HCT116 (cell line): ENCODE measurements around the gene ZFYVE19.

Experiments used
- CEBPB ChIP-seq: IDR thresholded peaks from 2 replicates; pipeline ENCODE4 v1.6.1; 2012; ENCODE audit warnings: low read depth
- EZH2 ChIP-seq: fragments of 200-600 bp; sonication (generic); IDR thresholded peaks from 2 replicates; pipeline ENCODE4 v1.6.1; 2017; ENCODE audit warnings: antibody characterized with exemption, mixed run types
- EZH2phosphoT487 ChIP-seq: fragments of 200-600 bp; IDR thresholded peaks from 2 replicates; pipeline ENCODE4 v1.6.1; 2018; ENCODE audit warnings: antibody characterized with exemption, borderline replicate concordance
- POLR2A ChIP-seq: IDR thresholded peaks from 2 replicates; pipeline ENCODE4 v1.7.0; 2011; ENCODE audit warnings: borderline replicate concordance; ENCODE audit not compliant: insufficient read depth, insufficient read length; ENCODE audit errors: extremely low read depth
- SP1 ChIP-seq: IDR thresholded peaks from 2 replicates; pipeline ENCODE4 v1.6.1; 2012; ENCODE audit warnings: low read depth
- YY1 ChIP-seq: IDR thresholded peaks from 2 replicates; pipeline ENCODE4 v1.6.1; 2011; ENCODE audit warnings: low read length, low read depth, moderate library complexity, mild to moderate bottlenecking; ENCODE audit not compliant: insufficient replicate concordance; ENCODE audit errors: extremely low read depth
- TF ChIP-seq, protein P1 (sequence below), 3 experiments: fragments of 200-600 bp in 1 of 3; sonication (generic) in 1 of 3; IDR thresholded peaks in 2 of 3; conservative IDR thresholded peaks in 1 of 3; 2 replicates each; pipeline ENCODE4 v1.5.1; 2012 to 2017; ENCODE audit warnings: low read depth in 2 of 3, low read length in 2 of 3, antibody characterized with exemption in 1 of 3, borderline replicate concordance in 1 of 3, control low read depth in 1 of 3, mild to moderate bottlenecking in 1 of 3, mixed read lengths in 1 of 3, mixed run types in 1 of 3, moderate library complexity in 1 of 3; ENCODE audit not compliant: insufficient read depth in 1 of 3
- TF ChIP-seq, protein P2 (sequence below): IDR thresholded peaks from 2 replicates; pipeline ENCODE4 v1.6.1; 2012
- TF ChIP-seq, protein P3 (sequence below): IDR thresholded peaks from 2 replicates; pipeline ENCODE4 v1.6.1; 2012
- TF ChIP-seq, protein P4 (sequence below): IDR thresholded peaks from 2 replicates; pipeline ENCODE4 v1.6.1; 2011; ENCODE audit warnings: mild to moderate bottlenecking, low read length, moderate library complexity; ENCODE audit not compliant: insufficient replicate concordance; ENCODE audit errors: extremely low read depth
- TF ChIP-seq, protein P5 (sequence below): IDR thresholded peaks from 2 replicates; pipeline ENCODE4 v1.6.1; 2012; ENCODE audit warnings: low read depth

DNA sequence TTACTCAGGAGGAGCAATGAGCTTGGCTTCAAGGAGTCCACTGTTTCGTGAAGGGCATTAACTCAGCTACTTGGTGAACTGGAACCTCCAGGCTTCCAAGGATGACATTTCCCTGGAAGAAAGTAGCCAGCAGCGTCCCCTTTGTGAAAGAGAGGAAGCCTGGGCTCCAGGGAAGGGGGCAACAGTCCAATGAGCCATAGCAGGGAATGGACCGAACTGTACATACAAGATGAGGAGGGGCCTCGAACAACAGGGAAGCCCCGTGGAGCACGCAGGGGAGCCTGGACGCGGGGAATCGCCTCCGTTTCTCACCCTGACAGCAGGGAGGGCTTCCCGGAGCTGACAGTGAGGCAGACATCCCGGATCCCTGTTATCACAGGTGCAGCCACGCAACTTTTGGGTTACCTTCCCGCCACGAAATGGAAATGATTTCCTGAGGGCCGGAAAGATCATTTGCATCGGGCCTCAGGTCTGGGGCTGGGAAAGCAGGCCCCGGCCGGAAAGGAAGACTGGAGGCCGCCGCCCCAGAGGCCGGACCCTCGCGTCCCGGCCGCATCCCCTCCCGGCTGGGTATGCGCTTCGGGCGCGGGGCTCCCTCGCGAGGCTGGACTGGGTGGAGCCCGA lies 36.5 kb downstream of the ZFYVE19 start:
- TF ChIP-seq, protein P1, sequence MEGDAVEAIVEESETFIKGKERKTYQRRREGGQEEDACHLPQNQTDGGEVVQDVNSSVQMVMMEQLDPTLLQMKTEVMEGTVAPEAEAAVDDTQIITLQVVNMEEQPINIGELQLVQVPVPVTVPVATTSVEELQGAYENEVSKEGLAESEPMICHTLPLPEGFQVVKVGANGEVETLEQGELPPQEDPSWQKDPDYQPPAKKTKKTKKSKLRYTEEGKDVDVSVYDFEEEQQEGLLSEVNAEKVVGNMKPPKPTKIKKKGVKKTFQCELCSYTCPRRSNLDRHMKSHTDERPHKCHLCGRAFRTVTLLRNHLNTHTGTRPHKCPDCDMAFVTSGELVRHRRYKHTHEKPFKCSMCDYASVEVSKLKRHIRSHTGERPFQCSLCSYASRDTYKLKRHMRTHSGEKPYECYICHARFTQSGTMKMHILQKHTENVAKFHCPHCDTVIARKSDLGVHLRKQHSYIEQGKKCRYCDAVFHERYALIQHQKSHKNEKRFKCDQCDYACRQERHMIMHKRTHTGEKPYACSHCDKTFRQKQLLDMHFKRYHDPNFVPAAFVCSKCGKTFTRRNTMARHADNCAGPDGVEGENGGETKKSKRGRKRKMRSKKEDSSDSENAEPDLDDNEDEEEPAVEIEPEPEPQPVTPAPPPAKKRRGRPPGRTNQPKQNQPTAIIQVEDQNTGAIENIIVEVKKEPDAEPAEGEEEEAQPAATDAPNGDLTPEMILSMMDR (IDR thresholded peaks at IDR 0.05 in 2 of 3, conservative IDR thresholded peaks at IDR 0.05 in 1 of 3; ENCODE audit: borderline replicate concordance in 1 of 3, insufficient read depth in 1 of 3, low read depth in 2 of 3, low read length in 2 of 3) = no peak
- TF ChIP-seq, protein P2, sequence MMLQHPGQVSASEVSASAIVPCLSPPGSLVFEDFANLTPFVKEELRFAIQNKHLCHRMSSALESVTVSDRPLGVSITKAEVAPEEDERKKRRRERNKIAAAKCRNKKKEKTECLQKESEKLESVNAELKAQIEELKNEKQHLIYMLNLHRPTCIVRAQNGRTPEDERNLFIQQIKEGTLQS = no peak
- TF ChIP-seq POLR2A = no peak
- TF ChIP-seq, protein P3, sequence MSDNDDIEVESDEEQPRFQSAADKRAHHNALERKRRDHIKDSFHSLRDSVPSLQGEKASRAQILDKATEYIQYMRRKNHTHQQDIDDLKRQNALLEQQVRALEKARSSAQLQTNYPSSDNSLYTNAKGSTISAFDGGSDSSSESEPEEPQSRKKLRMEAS = no peak
- TF ChIP-seq EZH2phosphoT487 = no peak
- TF ChIP-seq EZH2 = no peak
- no peak for TF ChIP-seq SP1
- TF ChIP-seq, protein P4, sequence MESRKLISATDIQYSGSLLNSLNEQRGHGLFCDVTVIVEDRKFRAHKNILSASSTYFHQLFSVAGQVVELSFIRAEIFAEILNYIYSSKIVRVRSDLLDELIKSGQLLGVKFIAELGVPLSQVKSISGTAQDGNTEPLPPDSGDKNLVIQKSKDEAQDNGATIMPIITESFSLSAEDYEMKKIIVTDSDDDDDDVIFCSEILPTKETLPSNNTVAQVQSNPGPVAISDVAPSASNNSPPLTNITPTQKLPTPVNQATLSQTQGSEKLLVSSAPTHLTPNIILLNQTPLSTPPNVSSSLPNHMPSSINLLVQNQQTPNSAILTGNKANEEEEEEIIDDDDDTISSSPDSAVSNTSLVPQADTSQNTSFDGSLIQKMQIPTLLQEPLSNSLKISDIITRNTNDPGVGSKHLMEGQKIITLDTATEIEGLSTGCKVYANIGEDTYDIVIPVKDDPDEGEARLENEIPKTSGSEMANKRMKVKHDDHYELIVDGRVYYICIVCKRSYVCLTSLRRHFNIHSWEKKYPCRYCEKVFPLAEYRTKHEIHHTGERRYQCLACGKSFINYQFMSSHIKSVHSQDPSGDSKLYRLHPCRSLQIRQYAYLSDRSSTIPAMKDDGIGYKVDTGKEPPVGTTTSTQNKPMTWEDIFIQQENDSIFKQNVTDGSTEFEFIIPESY = no peak
- no peak for TF ChIP-seq CEBPB
- TF ChIP-seq YY1 = no peak
- TF ChIP-seq, protein P5, sequence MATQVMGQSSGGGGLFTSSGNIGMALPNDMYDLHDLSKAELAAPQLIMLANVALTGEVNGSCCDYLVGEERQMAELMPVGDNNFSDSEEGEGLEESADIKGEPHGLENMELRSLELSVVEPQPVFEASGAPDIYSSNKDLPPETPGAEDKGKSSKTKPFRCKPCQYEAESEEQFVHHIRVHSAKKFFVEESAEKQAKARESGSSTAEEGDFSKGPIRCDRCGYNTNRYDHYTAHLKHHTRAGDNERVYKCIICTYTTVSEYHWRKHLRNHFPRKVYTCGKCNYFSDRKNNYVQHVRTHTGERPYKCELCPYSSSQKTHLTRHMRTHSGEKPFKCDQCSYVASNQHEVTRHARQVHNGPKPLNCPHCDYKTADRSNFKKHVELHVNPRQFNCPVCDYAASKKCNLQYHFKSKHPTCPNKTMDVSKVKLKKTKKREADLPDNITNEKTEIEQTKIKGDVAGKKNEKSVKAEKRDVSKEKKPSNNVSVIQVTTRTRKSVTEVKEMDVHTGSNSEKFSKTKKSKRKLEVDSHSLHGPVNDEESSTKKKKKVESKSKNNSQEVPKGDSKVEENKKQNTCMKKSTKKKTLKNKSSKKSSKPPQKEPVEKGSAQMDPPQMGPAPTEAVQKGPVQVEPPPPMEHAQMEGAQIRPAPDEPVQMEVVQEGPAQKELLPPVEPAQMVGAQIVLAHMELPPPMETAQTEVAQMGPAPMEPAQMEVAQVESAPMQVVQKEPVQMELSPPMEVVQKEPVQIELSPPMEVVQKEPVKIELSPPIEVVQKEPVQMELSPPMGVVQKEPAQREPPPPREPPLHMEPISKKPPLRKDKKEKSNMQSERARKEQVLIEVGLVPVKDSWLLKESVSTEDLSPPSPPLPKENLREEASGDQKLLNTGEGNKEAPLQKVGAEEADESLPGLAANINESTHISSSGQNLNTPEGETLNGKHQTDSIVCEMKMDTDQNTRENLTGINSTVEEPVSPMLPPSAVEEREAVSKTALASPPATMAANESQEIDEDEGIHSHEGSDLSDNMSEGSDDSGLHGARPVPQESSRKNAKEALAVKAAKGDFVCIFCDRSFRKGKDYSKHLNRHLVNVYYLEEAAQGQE = no peak
